Neural crest cell (in vitro differentiated cells): Measurements from ENCODE around the gene SNRNP35. TPM values are rescaled to one million over a fixed set of nuclear protein-coding genes. Genes with fewer than 3 reads are reported as not detected.
"Not testable (repeated sequence)": the region's sequence is repeated elsewhere in the genome, so short reads cannot be mapped to it uniquely, and the experiment has no call there.

Experiments used
- DNase-seq: peaks from one replicate; pipeline ENCODE4 v3.0.0; 2021; ENCODE audit warnings: low read depth, mixed read lengths, low spot score
- H3K27ac Mint-ChIP-seq: one replicate; pipeline ENCODE4 v1.8.0; 2021; ENCODE audit warnings: mild to moderate bottlenecking, mixed read lengths; ENCODE audit not compliant: unreplicated experiment
- H3K27me3 Mint-ChIP-seq: 2 replicates; pipeline ENCODE4 v1.8.0; 2021; ENCODE audit warnings: low read depth, mild to moderate bottlenecking, mixed read lengths
- H3K36me3 Mint-ChIP-seq: 2 replicates; pipeline ENCODE4 v1.8.0; 2021; ENCODE audit warnings: low read depth, mild to moderate bottlenecking, mixed read lengths
- H3K4me1 Mint-ChIP-seq: 2 replicates; pipeline ENCODE4 v1.8.0; 2021; ENCODE audit warnings: mixed read lengths
- H3K4me3 Mint-ChIP-seq: one replicate; pipeline ENCODE4 v1.8.0; 2021; ENCODE audit warnings: mild to moderate bottlenecking, mixed read lengths
- H3K9me3 Mint-ChIP-seq: 2 replicates; pipeline ENCODE4 v1.8.0; 2021; ENCODE audit warnings: mixed read lengths
- CTCF ChIP-seq: fragments of 200-600 bp; sonication (generic); conservative IDR thresholded peaks from 2 replicates; pipeline ENCODE4 v1.5.0; 2021; ENCODE audit warnings: antibody characterized with exemption, mild to moderate bottlenecking
- total RNA-seq: library from RNA; stranded (reverse); gene quantifications from 2 replicates; pipeline ENCODE4 v1.2.1, GENCODE V29; 2021

The SNRNP35 gene
- total RNA-seq, 1 donor from 2014 or later = 25.1 TPM

DNA sequence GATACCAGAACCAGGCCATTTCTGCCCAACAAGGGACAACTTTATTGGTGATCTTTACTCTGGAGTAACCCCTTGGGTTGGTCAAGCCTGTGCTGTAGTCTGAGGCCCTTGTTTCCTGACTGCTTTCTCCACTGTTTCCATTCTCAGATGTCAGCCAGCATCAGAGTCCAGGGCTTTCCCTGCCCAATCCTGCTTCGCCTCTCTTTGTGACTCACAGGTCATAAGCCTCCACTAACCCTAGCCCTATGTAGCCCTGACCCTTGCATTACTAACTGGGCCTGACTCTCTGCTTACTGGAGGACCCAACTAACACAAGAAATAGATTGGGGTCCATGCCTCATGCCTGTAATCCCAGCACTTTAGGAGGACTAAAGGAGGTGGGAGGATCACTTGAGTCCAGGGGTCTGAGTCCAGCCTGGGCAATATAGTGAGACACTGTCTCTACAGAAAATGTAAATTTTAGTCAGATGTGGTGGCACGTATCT is 8.6 kb upstream of the SNRNP35 start:
- H3K27me3 Mint-ChIP-seq = no peaks in the 10 kb centered on the region
- no peak overlapping the region for H3K27ac Mint-ChIP-seq
- TF ChIP-seq CTCF = no peak
- no peaks in the 10 kb centered on the region for H3K9me3 Mint-ChIP-seq
- no peaks in the 10 kb centered on the region for H3K36me3 Mint-ChIP-seq
- H3K4me1 Mint-ChIP-seq = no peaks in the 10 kb centered on the region
- no peak for DNase-seq
- H3K4me3 Mint-ChIP-seq = no peak overlapping the region

DNA sequence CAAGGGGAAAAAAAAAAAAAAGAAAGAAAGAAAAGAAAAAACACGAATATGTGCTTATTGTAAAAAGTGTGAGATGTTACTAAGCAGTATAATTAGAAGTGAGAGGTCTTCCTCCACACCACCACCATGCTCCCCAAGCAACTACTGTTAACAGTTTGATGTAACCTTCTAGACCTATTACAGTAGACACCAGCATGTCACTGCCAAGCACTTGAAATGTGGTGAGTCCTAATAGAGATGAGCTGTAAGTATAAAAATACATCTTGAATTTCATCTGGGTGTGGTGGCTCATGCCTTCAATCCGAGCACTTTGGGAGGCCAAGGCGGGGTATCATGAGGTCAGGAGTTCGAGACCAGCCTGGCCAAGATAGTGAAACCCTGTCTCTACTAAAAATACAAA is 8.1 kb upstream of the SNRNP35 start:
- Mint-ChIP-seq H3K9me3 (no peaks in the 10 kb centered on the region), H3K4me1 (no peaks in the 10 kb centered on the region), H3K27me3 (no peaks in the 10 kb centered on the region), H3K4me3 (no peak overlapping the region), H3K27ac (no peak overlapping the region), H3K36me3 (no peaks in the 10 kb centered on the region)
- no peak for TF ChIP-seq CTCF
- DNase-seq = no peak

DNA sequence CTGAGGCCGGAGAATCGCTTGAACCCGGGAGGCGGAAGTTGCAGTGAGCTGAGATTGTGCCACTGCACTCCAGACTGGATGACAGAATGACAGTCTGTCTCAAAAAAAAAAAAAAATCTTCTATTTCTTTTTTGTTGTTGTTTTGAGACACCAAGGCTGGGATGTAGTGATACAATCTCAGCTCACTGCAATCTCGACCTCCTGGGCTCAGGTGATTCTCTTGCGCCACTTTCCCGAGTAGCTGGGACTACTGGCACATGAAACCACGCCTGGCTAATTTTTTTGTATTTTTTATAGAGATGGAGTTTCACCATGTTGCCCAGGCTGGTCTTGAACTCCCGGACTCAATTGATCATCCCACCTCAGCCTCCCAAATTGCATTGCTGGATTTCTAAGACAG is 7.3 kb upstream of the SNRNP35 start:
- H3K4me3 Mint-ChIP-seq = no peak overlapping the region
- no peaks in the 10 kb centered on the region for H3K9me3 Mint-ChIP-seq
- TF ChIP-seq CTCF = no peak
- H3K36me3 Mint-ChIP-seq = no peaks in the 10 kb centered on the region
- no peaks in the 10 kb centered on the region for H3K4me1 Mint-ChIP-seq
- H3K27me3 Mint-ChIP-seq = no peaks in the 10 kb centered on the region
- H3K27ac Mint-ChIP-seq = no peak overlapping the region
- no peak for DNase-seq

GRCh38 chr12:123452276-123452550 is 5.7 kb upstream of the SNRNP35 start:
- peak overlapping the region; percentile 49 for H3K4me3 Mint-ChIP-seq
- not testable (repeated sequence) for H3K36me3 Mint-ChIP-seq, H3K9me3 Mint-ChIP-seq, DNase-seq, H3K4me1 Mint-ChIP-seq, H3K27ac Mint-ChIP-seq, H3K27me3 Mint-ChIP-seq

GRCh38 chr12:123453165-123453564 is 4.8 kb upstream of the SNRNP35 start:
- Mint-ChIP-seq H3K4me1 (peaks cover 4% of the 10 kb centered on the region), H3K4me3 (peak overlapping the region; percentile 44), H3K27me3 (no peaks in the 10 kb centered on the region), H3K36me3 (no peaks in the 10 kb centered on the region), H3K9me3 (no peaks in the 10 kb centered on the region), H3K27ac (no peak overlapping the region)
- TF ChIP-seq CTCF = no peak
- no peak for DNase-seq

- H3K27ac Mint-ChIP-seq, H3K36me3 Mint-ChIP-seq, H3K27me3 Mint-ChIP-seq, DNase-seq, H3K9me3 Mint-ChIP-seq, H3K4me3 Mint-ChIP-seq: not testable (repeated sequence)
- peaks cover 29% of the 10 kb centered on the region for H3K4me1 Mint-ChIP-seq
Observed at GRCh38 chr12:123463174-123463573, 5.2 kb downstream of the SNRNP35 start.

GRCh38 chr12:123465084-123465483 is 7.1 kb downstream of the SNRNP35 start:
- no peak for DNase-seq
- H3K27ac Mint-ChIP-seq = no peak overlapping the region

More at GRCh38 chr12:123465084-123465483, 7.1 kb downstream of the SNRNP35 start:
- Mint-ChIP-seq H3K4me1 (peaks cover 16% of the 10 kb centered on the region), H3K4me3 (no peak overlapping the region), H3K36me3 (peaks cover 4% of the 10 kb centered on the region), H3K9me3 (no peaks in the 10 kb centered on the region), H3K27me3 (no peaks in the 10 kb centered on the region)
- no peak for TF ChIP-seq CTCF
